ENCODE results near the gene TRIM39.

DNA sequence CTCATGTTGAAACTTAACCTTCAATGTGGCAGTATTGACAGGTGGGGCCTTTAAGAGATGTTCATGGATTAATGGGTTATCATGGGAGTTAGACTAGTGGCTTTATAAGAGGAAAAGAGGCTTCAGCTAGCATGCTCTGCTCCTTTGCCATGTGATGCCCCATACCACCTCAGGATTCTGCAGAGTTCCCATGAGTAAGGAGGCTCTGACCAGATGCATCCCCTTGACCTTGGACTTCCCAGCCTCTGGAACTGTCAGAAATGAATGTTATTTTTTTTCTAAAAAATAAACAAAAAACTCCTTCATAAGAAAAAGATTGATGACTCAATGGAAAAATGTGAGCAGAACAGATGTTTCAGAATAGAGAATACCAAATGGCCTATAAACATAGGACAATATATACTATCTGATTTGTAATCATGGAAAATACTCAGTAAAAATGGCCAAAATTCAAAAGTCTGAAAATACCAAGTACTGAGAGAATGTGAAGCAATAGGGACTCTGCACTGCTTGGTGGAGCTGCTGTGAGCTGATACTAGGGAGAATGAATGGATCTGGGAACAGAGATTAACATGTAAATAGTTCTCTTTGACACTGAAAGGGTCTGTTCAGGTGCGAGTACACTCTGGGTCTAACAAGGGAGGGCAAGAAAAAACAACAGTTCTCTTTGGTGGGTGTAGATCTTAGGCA lies 7.4 kb upstream of the TRIM39 start:
- TF ChIP-seq, protein P1, sequence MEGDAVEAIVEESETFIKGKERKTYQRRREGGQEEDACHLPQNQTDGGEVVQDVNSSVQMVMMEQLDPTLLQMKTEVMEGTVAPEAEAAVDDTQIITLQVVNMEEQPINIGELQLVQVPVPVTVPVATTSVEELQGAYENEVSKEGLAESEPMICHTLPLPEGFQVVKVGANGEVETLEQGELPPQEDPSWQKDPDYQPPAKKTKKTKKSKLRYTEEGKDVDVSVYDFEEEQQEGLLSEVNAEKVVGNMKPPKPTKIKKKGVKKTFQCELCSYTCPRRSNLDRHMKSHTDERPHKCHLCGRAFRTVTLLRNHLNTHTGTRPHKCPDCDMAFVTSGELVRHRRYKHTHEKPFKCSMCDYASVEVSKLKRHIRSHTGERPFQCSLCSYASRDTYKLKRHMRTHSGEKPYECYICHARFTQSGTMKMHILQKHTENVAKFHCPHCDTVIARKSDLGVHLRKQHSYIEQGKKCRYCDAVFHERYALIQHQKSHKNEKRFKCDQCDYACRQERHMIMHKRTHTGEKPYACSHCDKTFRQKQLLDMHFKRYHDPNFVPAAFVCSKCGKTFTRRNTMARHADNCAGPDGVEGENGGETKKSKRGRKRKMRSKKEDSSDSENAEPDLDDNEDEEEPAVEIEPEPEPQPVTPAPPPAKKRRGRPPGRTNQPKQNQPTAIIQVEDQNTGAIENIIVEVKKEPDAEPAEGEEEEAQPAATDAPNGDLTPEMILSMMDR (IDR thresholded peaks at IDR 0.05) = no peak
- no peak for TF ChIP-seq POLR2A (IDR thresholded peaks at IDR 0.05)
